Prostate gland (tissue), 2 donors: ENCODE data around the gene SPNS2. TPM values are rescaled to one million over a fixed set of nuclear protein-coding genes. Genes with fewer than 3 reads are reported as not detected.

ENCODE experiments used
- DNase-seq: peaks from one replicate; pipeline ENCODE4 v3.0.0-alpha.2; 2019; ENCODE audit warnings: low spot score
- H3K27ac ChIP-seq, 2 donors: fragments of 200-600 bp; sonication (generic); 2 replicates each; pipeline ENCODE4 v1.5.1; 2017 to 2019
- H3K27me3 ChIP-seq: fragments of 200-600 bp; sonication (generic); replicated peaks from 2 replicates; pipeline ENCODE4 v1.5.1; 2019; ENCODE audit not compliant: insufficient read depth
- H3K36me3 ChIP-seq, 2 donors: fragments of 200-600 bp; sonication (generic); 1 replicate in 1 of 2; 2 replicates in 1 of 2; pipeline versions ENCODE4 v1.5.1 to v1.8.1; 2017 to 2019
- H3K4me1 ChIP-seq: fragments of 200-600 bp; sonication (generic); replicated peaks from 2 replicates; pipeline ENCODE4 v1.5.1; 2019
- H3K4me3 ChIP-seq, 2 donors: fragments of 200-600 bp; sonication (generic); 2 replicates each; pipeline ENCODE4 v1.5.1; 2017 to 2019
- H3K9me3 ChIP-seq: fragments of 200-600 bp; sonication (generic); 2 replicates; pipeline ENCODE4 v1.5.1; 2017
- CTCF ChIP-seq, 4 experiments: fragments of 200-600 bp in 2 of 4; fragments of 450-650 bp in 2 of 4; sonication (generic) in 2 of 4; IDR thresholded peaks; 1 replicate in 3 of 4; 2 replicates in 1 of 4; pipeline ENCODE4 v1.5.1; 2016 to 2019; ENCODE audit warnings: antibody characterized with exemption in 4 of 4, mild to moderate bottlenecking in 2 of 4, moderate library complexity in 2 of 4
- POLR2A ChIP-seq: fragments of 450-650 bp; IDR thresholded peaks from one replicate; pipeline ENCODE4 v1.6.1; 2016; ENCODE audit warnings: antibody characterized with exemption, mild to moderate bottlenecking
- POLR2AphosphoS5 ChIP-seq: sonication (generic); formaldehyde crosslinking; IDR thresholded peaks from one replicate; pipeline ENCODE4 v1.6.1; 2017; ENCODE audit warnings: antibody characterized with exemption
- WGBS: methylation state at CpG from one replicate; pipeline ENCODE4 v1.1.5; 2018; 5-methylcytosine and 5-hydroxymethylcytosine counted together
- intact Hi-C: fragments of 100-400 bp; cut with DNase I; formaldehyde crosslinking; loops from one replicate; pipeline ENCODE4 v1.14.2; 2022
- total RNA-seq, 2 donors: library from RNA; depleted of rRNA; stranded (reverse); fragments of >200 nt; gene quantifications; one replicate each; pipeline ENCODE4 v1.1.0, GENCODE V29; 2016

SPNS2 gene
- total RNA-seq, 2 donors from 2014 or later = 6.6 to 14.0 TPM

- Histone ChIP-seq H3K4me1 (peaks cover 2% of the 10 kb centered on the region), H3K27ac (no peak overlapping the region), H3K9me3 (no peaks in the 10 kb centered on the region), H3K27me3 (no peaks in the 10 kb centered on the region), H3K36me3 (peaks cover 11 to 35% of the 10 kb centered on the region in 2 donors), H3K4me3 (no peak overlapping the region)
- TF ChIP-seq POLR2A (no peak), CTCF (IDR thresholded peaks at IDR 0.05) (no peak), POLR2AphosphoS5 (no peak)
- no peak for DNase-seq
- intact Hi-C loops = no loop called here
- 90% methylated on average over 25 of the region's 25 CpGs for WGBS
Observed at GRCh38 chr17:4549781-4550533, 51.3 kb downstream of the SPNS2 start.

DNA sequence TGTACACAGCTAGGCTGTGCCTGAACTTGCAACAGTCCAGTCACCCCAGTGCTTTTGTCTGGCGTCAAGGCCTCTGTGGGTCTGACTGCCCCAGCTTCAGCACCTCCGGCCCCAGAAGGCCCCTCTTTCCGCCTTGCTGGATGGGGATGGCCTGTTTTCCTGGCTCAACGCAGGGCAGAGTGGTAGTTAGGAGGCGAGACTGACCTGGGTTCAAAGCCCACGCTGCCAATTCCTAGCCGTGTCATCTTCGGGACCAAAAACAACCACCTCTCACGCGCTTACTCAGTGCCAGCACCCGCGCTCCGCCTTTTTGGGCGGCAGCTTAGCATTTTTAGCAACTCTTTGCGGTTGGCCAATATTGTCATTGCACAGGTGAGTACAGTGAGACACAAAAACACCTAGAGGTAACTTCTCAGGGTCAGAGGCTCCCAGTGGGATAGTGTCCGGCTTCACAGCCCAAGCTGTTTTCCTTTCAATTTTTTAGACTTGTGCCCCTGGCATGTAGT is 51.9 kb downstream of the SPNS2 start:
- H3K36me3 ChIP-seq = peaks cover 11 to 35% of the 10 kb centered on the region in 2 donors
- H3K27me3 ChIP-seq = no peaks in the 10 kb centered on the region
- no peak overlapping the region for H3K27ac ChIP-seq
- DNase-seq = no peak
- H3K4me3 ChIP-seq = no peak overlapping the region
- TF ChIP-seq CTCF (IDR thresholded peaks at IDR 0.05) (no peak), POLR2A (no peak), POLR2AphosphoS5 (no peak)
- peaks cover 2% of the 10 kb centered on the region for H3K4me1 ChIP-seq
- no peaks in the 10 kb centered on the region for H3K9me3 ChIP-seq
- WGBS = 92% methylated on average over 16 of the region's 16 CpGs
- intact Hi-C loops = no loop called here

DNA sequence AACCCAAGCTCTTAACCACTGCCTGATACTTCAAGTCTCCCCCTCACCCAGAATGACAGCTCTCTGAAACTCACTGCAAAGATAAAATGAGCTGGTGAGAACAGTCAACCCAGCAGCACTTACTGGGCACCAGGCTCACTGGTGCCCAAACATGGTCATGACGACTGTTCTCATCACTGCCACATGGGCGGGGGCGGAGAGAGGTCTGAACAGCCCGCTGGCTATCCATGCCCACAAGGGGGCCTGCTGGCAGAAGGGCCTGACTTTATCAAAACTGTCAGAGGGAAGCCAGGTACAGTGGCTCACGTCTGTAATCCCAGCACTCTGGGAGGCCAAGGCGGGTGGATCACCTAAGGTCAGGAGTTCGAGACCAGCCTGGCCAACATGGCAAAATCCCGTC is 52.5 kb downstream of the SPNS2 start:
- H3K27ac ChIP-seq = no peak overlapping the region
- no peaks in the 10 kb centered on the region for H3K9me3 ChIP-seq
- H3K36me3 ChIP-seq = peaks cover 11 to 35% of the 10 kb centered on the region in 2 donors
- H3K4me3 ChIP-seq = no peak overlapping the region
- intact Hi-C loops = no loop called here
- WGBS = 86% methylated on average over 8 of the region's 8 CpGs
- no peak for TF ChIP-seq POLR2A
- no peak for TF ChIP-seq CTCF (IDR thresholded peaks at IDR 0.05)
- no peak for TF ChIP-seq POLR2AphosphoS5
- no peak for DNase-seq
- peaks cover 7% of the 10 kb centered on the region for H3K4me1 ChIP-seq
- H3K27me3 ChIP-seq = no peaks in the 10 kb centered on the region

- intact Hi-C loops = no loop called here
- 94% methylated on average over 27 of the region's 27 CpGs for WGBS
- no peak for DNase-seq
Observed at GRCh38 chr17:4551796-4552525, 53.3 kb downstream of the SPNS2 start.

More at GRCh38 chr17:4551796-4552525, 53.3 kb downstream of the SPNS2 start:
- Histone ChIP-seq H3K27me3 (no peaks in the 10 kb centered on the region), H3K27ac (no peak overlapping the region), H3K4me1 (peaks cover 7% of the 10 kb centered on the region), H3K4me3 (no peak overlapping the region), H3K9me3 (no peaks in the 10 kb centered on the region), H3K36me3 (peaks cover 11 to 35% of the 10 kb centered on the region in 2 donors)
- TF ChIP-seq POLR2AphosphoS5 (no peak), CTCF (IDR thresholded peaks at IDR 0.05) (no peak), POLR2A (no peak)
